NT2/D1 (cell line): ENCODE data around the gene PERCC1.
"Not testable (repeated sequence)": the region's sequence is repeated elsewhere in the genome, so short reads cannot be mapped to it uniquely, and the experiment has no call there.

ENCODE experiments used
- YY1 ChIP-seq: IDR thresholded peaks from 2 replicates; pipeline ENCODE4 v1.6.1; 2011; ENCODE audit not compliant: insufficient read length, insufficient read depth
- ZNF274 ChIP-seq: IDR thresholded peaks from 2 replicates; pipeline ENCODE4 v1.6.1; 2011; ENCODE audit warnings: mild to moderate bottlenecking, low read depth, low read length

DNA sequence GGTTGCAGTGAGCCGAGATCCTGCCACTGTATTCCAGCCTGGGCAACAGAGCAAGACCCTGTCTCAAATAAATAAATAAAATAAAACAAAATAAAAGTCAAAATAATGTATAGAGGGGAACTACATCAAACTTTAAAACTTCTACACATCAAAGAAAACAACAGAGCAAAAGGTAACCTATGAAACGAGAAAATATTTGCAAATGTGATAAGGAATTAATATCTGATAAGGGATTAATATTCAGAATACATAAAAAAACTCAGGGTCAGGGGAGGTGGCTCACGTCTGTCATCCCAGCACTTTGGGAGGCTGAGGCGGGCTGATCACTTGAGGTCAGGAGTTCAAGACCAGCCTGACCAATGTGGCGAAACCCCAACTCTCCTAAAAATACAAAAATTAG lies 38.3 kb downstream of the PERCC1 start:
- TF ChIP-seq YY1, ZNF274: not testable (repeated sequence)
